HL-60 (cell line): ENCODE measurements around the gene CAMKMT.

Source experiments
- DNase-seq, 2 experiments: peaks; one replicate each; pipeline ENCODE4 v3.0.0-alpha.2; 2010 to 2020; ENCODE audit warnings: low read depth in 1 of 2, low spot score in 1 of 2
- H3K27ac ChIP-seq: fragments of 250-450 bp; sonication (Bioruptor Pico); replicated peaks from 2 replicates; pipeline ENCODE4 v1.5.1; 2020; ENCODE audit warnings: mild to moderate bottlenecking, moderate library complexity
- H3K27me3 ChIP-seq: fragments of 250-450 bp; sonication (Bioruptor Pico); 2 replicates; pipeline ENCODE4 v1.5.1; 2021; ENCODE audit warnings: mild to moderate bottlenecking, moderate library complexity; ENCODE audit not compliant: insufficient read depth, poor library complexity, severe bottlenecking
- H3K4me3 ChIP-seq: replicated peaks from 2 replicates; pipeline ENCODE4 v1.5.1; 2011; ENCODE audit warnings: mild to moderate bottlenecking, control low read depth, low read length; ENCODE audit not compliant: insufficient read depth
- GABPA ChIP-seq: IDR thresholded peaks from 2 replicates; pipeline ENCODE4 v1.6.1; 2012; ENCODE audit warnings: low read depth
- POLR2AphosphoS5 ChIP-seq: IDR thresholded peaks from 2 replicates; pipeline ENCODE4 v1.6.1; 2012; ENCODE audit warnings: low read depth
- SPI1 ChIP-seq: IDR thresholded peaks from 2 replicates; pipeline ENCODE4 v1.6.1; 2012; ENCODE audit warnings: low read depth, mild to moderate bottlenecking, borderline replicate concordance
- TF ChIP-seq, protein P1 (sequence below): IDR thresholded peaks from one replicate; pipeline ENCODE4 v1.5.1; 2011; ENCODE audit warnings: low read length, control low read depth, inconsistent platforms; ENCODE audit not compliant: insufficient read depth
- TF ChIP-seq, protein P2 (sequence below): IDR thresholded peaks from 2 replicates; pipeline ENCODE4 v1.6.1; 2012; ENCODE audit warnings: low read depth; ENCODE audit not compliant: insufficient replicate concordance

Gene CAMKMT

DNA sequence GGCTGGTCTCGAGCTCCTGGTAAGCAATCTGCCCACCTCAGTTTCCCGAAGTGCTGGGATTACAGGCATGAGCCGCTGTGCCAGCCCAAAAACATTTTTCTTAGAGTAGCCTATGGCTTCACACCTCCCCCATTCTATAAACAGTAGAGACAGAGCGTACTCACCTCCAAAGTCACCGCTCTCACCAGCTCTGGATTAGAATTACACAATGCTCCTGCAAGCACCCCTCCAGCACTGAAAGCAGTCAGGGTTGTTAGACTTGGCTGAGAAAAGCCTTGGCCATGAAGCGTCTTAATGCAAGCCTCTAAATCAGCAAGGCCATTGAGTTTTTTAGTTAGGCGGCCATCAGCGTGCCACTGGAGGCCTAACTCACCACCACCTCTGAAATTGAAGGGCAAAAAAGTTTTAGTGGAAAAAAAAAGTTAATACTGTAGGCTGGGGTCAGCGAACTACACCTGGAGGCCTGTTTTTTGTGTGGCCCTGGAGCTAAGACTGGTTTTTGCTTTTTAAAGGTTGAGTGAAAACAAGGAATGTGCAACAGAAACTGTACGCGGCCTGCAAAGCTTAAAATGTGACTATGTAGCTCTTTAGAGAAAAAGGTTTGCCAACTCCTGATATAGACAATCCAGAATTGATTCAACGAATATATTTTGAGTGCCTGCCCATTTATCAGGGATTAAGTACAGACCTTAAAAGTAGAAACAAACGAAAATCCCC, 35.0 kb upstream of the CAMKMT start:
- H3K4me3 ChIP-seq, result no peak overlapping the region
- TF ChIP-seq GABPA (no peak), SPI1 (no peak), POLR2AphosphoS5 (no peak)
- TF ChIP-seq, protein P1, sequence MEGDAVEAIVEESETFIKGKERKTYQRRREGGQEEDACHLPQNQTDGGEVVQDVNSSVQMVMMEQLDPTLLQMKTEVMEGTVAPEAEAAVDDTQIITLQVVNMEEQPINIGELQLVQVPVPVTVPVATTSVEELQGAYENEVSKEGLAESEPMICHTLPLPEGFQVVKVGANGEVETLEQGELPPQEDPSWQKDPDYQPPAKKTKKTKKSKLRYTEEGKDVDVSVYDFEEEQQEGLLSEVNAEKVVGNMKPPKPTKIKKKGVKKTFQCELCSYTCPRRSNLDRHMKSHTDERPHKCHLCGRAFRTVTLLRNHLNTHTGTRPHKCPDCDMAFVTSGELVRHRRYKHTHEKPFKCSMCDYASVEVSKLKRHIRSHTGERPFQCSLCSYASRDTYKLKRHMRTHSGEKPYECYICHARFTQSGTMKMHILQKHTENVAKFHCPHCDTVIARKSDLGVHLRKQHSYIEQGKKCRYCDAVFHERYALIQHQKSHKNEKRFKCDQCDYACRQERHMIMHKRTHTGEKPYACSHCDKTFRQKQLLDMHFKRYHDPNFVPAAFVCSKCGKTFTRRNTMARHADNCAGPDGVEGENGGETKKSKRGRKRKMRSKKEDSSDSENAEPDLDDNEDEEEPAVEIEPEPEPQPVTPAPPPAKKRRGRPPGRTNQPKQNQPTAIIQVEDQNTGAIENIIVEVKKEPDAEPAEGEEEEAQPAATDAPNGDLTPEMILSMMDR, result no peak
- TF ChIP-seq, protein P2, sequence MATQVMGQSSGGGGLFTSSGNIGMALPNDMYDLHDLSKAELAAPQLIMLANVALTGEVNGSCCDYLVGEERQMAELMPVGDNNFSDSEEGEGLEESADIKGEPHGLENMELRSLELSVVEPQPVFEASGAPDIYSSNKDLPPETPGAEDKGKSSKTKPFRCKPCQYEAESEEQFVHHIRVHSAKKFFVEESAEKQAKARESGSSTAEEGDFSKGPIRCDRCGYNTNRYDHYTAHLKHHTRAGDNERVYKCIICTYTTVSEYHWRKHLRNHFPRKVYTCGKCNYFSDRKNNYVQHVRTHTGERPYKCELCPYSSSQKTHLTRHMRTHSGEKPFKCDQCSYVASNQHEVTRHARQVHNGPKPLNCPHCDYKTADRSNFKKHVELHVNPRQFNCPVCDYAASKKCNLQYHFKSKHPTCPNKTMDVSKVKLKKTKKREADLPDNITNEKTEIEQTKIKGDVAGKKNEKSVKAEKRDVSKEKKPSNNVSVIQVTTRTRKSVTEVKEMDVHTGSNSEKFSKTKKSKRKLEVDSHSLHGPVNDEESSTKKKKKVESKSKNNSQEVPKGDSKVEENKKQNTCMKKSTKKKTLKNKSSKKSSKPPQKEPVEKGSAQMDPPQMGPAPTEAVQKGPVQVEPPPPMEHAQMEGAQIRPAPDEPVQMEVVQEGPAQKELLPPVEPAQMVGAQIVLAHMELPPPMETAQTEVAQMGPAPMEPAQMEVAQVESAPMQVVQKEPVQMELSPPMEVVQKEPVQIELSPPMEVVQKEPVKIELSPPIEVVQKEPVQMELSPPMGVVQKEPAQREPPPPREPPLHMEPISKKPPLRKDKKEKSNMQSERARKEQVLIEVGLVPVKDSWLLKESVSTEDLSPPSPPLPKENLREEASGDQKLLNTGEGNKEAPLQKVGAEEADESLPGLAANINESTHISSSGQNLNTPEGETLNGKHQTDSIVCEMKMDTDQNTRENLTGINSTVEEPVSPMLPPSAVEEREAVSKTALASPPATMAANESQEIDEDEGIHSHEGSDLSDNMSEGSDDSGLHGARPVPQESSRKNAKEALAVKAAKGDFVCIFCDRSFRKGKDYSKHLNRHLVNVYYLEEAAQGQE, result no peak
- no peak overlapping the region for H3K27ac ChIP-seq
- no peak for DNase-seq
- no peaks in the 10 kb centered on the region for H3K27me3 ChIP-seq

DNA sequence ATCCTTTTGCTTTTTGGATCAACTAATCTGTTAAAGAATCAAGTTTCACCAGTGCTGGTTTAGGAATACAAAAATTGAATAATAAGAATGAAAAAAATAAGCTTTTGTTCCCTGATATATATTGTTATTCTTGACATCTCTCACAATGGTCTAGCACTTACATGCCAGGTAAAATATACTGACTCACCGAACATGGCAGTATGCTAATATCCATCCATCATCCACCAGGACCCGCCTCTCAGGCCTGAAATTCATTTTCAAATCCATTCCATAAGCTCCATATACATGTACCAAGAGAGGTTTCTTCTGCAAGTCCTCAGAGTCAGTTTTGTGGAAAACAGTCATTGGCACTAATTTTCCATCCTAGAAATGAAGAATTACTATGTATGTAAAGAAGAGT, 33.0 kb upstream of the CAMKMT start:
- H3K27ac ChIP-seq, result no peak overlapping the region
- H3K4me3 ChIP-seq, result no peak overlapping the region
- TF ChIP-seq SPI1 (no peak), POLR2AphosphoS5 (no peak), GABPA (no peak)
- TF ChIP-seq, protein P1, result no peak
- TF ChIP-seq, protein P2, result no peak
- no peaks in the 10 kb centered on the region for H3K27me3 ChIP-seq
- DNase-seq, result no peak

DNA sequence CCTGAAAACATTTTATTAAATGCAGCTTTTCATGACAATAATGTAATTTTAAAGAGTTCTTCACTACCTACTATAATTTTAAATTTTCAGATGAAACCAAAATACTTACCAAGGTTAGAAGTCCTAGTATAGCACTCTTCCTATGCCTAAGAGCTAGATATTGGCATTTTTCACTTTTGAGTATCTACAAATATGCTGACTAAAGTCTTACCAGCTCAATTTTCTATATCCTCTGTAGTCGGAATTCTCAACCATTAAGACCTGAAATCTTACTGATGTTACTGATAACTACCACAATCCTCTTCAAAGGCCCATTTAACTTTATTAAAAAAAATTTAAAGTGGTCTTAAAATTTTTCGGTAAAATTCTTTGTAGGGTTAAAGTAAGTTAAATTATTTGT, 32.4 kb upstream of the CAMKMT start:
- TF ChIP-seq GABPA, result no peak
- TF ChIP-seq, protein P2, result no peak
- TF ChIP-seq, protein P1, result no peak
- no peak for TF ChIP-seq SPI1
- no peak for TF ChIP-seq POLR2AphosphoS5

More for the DNA sequence above, 32.4 kb upstream of the CAMKMT start:
- Histone ChIP-seq H3K4me3 (no peak overlapping the region), H3K27me3 (no peaks in the 10 kb centered on the region), H3K27ac (no peak overlapping the region)
- DNase-seq, result no peak
